CD1c-positive myeloid dendritic cell (primary cell): ENCODE measurements around the gene SDHA.

ENCODE experiments used
- DNase-seq: peaks from one replicate; pipeline ENCODE4 v3.0.0-alpha.2; 2016; ENCODE audit errors: extremely low spot score

SDHA gene

GRCh38 chr5:217494-218456 is at the start of gene SDHA, which contains the start of gene CCDC127:
SDHA (plus strand) TSS chr5:218320; CDS start chr5:218356, 36 bp downstream.
CCDC127 (minus strand) TSS chr5:218153; CDS start chr5:216849, 1,304 bp downstream.
- peak; percentile 98 for DNase-seq

GRCh38 chr5:169071-169727 is 48.9 kb upstream of the SDHA start:
- DNase-seq, result peak; percentile 67

- DNase-seq, result no peak
These were observed 48.4 kb upstream of the SDHA start for GRCh38 chr5:169728-170094.

GRCh38 chr5:170971-171800 is 46.9 kb upstream of the SDHA start:
- DNase-seq, result no peak

GRCh38 chr5:171801-172331 is 46.3 kb upstream of the SDHA start:
- no peak for DNase-seq

GRCh38 chr5:172421-172820 is 45.7 kb upstream of the SDHA start:
- no peak for DNase-seq

GRCh38 chr5:172841-173251 is 45.3 kb upstream of the SDHA start:
- no peak for DNase-seq

GRCh38 chr5:173392-174290 is 44.5 kb upstream of the SDHA start:
- no peak for DNase-seq

GRCh38 chr5:174291-174600 is 43.9 kb upstream of the SDHA start:
- no peak for DNase-seq

- DNase-seq, result no peak
These were observed 43.1 kb upstream of the SDHA start for GRCh38 chr5:174876-175465.

- DNase-seq, result no peak
These were observed 41.8 kb upstream of the SDHA start for GRCh38 chr5:176296-176823.

- DNase-seq, result no peak
These were observed 40.0 kb upstream of the SDHA start for GRCh38 chr5:178110-178509.

- no peak for DNase-seq
These were observed 38.7 kb upstream of the SDHA start for GRCh38 chr5:179401-179800.

GRCh38 chr5:180286-180918 is 37.7 kb upstream of the SDHA start:
- no peak for DNase-seq

- no peak for DNase-seq
These were observed 37.0 kb upstream of the SDHA start for GRCh38 chr5:181160-181559.

GRCh38 chr5:181566-181965 is 36.6 kb upstream of the SDHA start:
- DNase-seq, result no peak

GRCh38 chr5:182126-182525 is 36.0 kb upstream of the SDHA start:
- no peak for DNase-seq

- DNase-seq, result no peak
These were observed 33.6 kb upstream of the SDHA start for GRCh38 chr5:184471-184870.

GRCh38 chr5:185095-186070 is 32.7 kb upstream of the SDHA start:
- DNase-seq, result no peak
